ENCODE data around the gene OSBP2. TPM values are rescaled to one million over a fixed set of nuclear protein-coding genes. Genes with fewer than 3 reads are reported as not detected.

The OSBP2 gene
- total and polyA plus RNA-seq, 10 of the 15 experiments (the other 5 are each of a cell fraction or from before 2014, with no cell fraction given): 0.11 to 7.7 (median 3.6) TPM

GRCh38 chr22:30943368-30943767 is 248.7 kb downstream of the OSBP2 start:
- Histone ChIP-seq H3K27ac (ENCODE audit: control insufficient read depth, insufficient read depth) (no peak overlapping the region), H3K9me3 (replicated peaks; ENCODE audit: control insufficient read depth, insufficient read depth, low read length) (no peaks in the 10 kb centered on the region), H3K79me2 (ENCODE audit: control insufficient read depth, insufficient read depth, low read length) (no peaks in the 10 kb centered on the region), H3K9ac (ENCODE audit: control insufficient read depth, insufficient read depth, low read length) (no peak overlapping the region), H3K4me2 (ENCODE audit: control insufficient read depth, insufficient read depth) (no peak overlapping the region), H3K27me3 (replicated peaks in 1 of 2; ENCODE audit: control insufficient read depth in 2 of 2, insufficient read depth in 2 of 2, low read length in 1 of 2) (no peaks in the 10 kb centered on the region), H3K36me3 (ENCODE audit: control insufficient read depth in 2 of 2, insufficient read depth in 2 of 2, low read length in 1 of 2) (peaks cover 10 to 27% of the 10 kb centered on the region in 2 experiments), H4K20me1 (ENCODE audit: control insufficient read depth, insufficient read depth) (no peaks in the 10 kb centered on the region), H2AFZ (ENCODE audit: control insufficient read depth, low read depth, low read length) (no peak overlapping the region), H3K4me1 (ENCODE audit: control insufficient read depth, insufficient read depth, low read length) (no peaks in the 10 kb centered on the region), H3K4me3 (no peak overlapping the region)
- SMC1A ChIA-PET (ENCODE audit: uncharacterized antibody, unreplicated experiment): no interaction called here
- intact Hi-C loops (cut with micrococcal nuclease; ENCODE audit: unreplicated experiment) (loop anchor here (10.0 kb wide), 1 partner anchor 291 kb away; no protein-coding TSS in a partner anchor), in situ Hi-C loops (cut with MboI) (no loop called here)
- CTCF ChIA-PET: no interaction called here
- BruUV-seq (replicated peaks): no TSS peak
- DNase-seq (ENCODE audit: low read depth, low spot score) (no peak), ATAC-seq (no peak), FAIRE-seq (no peak)
- TF ChIP-seq KLF5 (IDR thresholded peaks at IDR 0.05; ENCODE audit: partially characterized antibody) (no peak), POU2F2 (IDR thresholded peaks at IDR 0.05; ENCODE audit: borderline replicate concordance, low read depth, low read length) (no peak), CTCF (IDR thresholded peaks at IDR 0.05 in 2 of 3, conservative IDR thresholded peaks at IDR 0.05 in 1 of 3; ENCODE audit: control insufficient read depth in 2 of 3, extremely low read depth in 1 of 3, insufficient read depth in 1 of 3, low read depth in 3 of 3, low read length in 3 of 3) (no peak), CEBPB (IDR thresholded peaks at IDR 0.05; ENCODE audit: borderline replicate concordance in 1 of 2, low read depth in 2 of 2, low read length in 2 of 2) (no peak), ZBTB4 (CRISPR knock-in tag; IDR thresholded peaks at IDR 0.05) (no peak), POLR2AphosphoS2 (IDR thresholded peaks at IDR 0.05; ENCODE audit: low read depth, low read length) (no peak), SIX5 (IDR thresholded peaks at IDR 0.05; ENCODE audit: low read depth, low read length, severe bottlenecking) (no peak), STAT3 (IDR thresholded peaks at IDR 0.05; ENCODE audit: low read depth, low read length) (no peak), NR2F1 (conservative IDR thresholded peaks at IDR 0.05) (no peak), NR2C1 (IDR thresholded peaks at IDR 0.05) (no peak)
- TF ChIP-seq, protein P1, sequence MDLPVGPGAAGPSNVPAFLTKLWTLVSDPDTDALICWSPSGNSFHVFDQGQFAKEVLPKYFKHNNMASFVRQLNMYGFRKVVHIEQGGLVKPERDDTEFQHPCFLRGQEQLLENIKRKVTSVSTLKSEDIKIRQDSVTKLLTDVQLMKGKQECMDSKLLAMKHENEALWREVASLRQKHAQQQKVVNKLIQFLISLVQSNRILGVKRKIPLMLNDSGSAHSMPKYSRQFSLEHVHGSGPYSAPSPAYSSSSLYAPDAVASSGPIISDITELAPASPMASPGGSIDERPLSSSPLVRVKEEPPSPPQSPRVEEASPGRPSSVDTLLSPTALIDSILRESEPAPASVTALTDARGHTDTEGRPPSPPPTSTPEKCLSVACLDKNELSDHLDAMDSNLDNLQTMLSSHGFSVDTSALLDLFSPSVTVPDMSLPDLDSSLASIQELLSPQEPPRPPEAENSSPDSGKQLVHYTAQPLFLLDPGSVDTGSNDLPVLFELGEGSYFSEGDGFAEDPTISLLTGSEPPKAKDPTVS (IDR thresholded peaks at IDR 0.05; ENCODE audit: low read depth, low read length): no peak
- TF ChIP-seq, protein P2, sequence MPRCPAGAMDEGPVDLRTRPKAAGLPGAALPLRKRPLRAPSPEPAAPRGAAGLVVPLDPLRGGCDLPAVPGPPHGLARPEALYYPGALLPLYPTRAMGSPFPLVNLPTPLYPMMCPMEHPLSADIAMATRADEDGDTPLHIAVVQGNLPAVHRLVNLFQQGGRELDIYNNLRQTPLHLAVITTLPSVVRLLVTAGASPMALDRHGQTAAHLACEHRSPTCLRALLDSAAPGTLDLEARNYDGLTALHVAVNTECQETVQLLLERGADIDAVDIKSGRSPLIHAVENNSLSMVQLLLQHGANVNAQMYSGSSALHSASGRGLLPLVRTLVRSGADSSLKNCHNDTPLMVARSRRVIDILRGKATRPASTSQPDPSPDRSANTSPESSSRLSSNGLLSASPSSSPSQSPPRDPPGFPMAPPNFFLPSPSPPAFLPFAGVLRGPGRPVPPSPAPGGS (IDR thresholded peaks at IDR 0.05; ENCODE audit: borderline replicate concordance, insufficient read depth, low read depth, low read length, poor library complexity, severe bottlenecking): no peak
- WGBS (ENCODE audit: insufficient coverage, insufficient replicate concordance, low lambda C conversion rate, missing lambda C conversion rate): 67% methylated on average over 2 of the region's 3 CpGs
- RAD21 ChIA-PET (ENCODE audit: unreplicated experiment): no interaction called here
- POLR2A ChIA-PET: no interaction called here
